SK-N-SH treated with all-trans-retinoic acid at 6 μM for 48 hours (cell line): Measurements from ENCODE around the gene UNCX.

Experiments
- BACH2 ChIP-seq: fragments of 250-450 bp; sonication (Bioruptor Pico); IDR thresholded peaks from 2 replicates; pipeline ENCODE4 v1.9.0; 2021; ENCODE audit warnings: mild to moderate bottlenecking, borderline replicate concordance
- RARB ChIP-seq: fragments of 250-450 bp; sonication (Bioruptor Pico); IDR thresholded peaks from 2 replicates; pipeline ENCODE4 v1.8.0; 2021; ENCODE audit warnings: mild to moderate bottlenecking, moderate library complexity
- ZC3H10 ChIP-seq: fragments of 250-450 bp; sonication (Bioruptor Pico); IDR thresholded peaks from 2 replicates; pipeline ENCODE4 v1.5.1; 2021; ENCODE audit warnings: mild to moderate bottlenecking, moderate library complexity
- ZFP3 ChIP-seq: fragments of 250-450 bp; sonication (Bioruptor Pico); IDR thresholded peaks from 2 replicates; pipeline ENCODE4 v1.5.0; 2020; ENCODE audit warnings: mild to moderate bottlenecking, moderate library complexity
- TF ChIP-seq, protein P1 (sequence below): fragments of 250-450 bp; sonication (Bioruptor Pico); IDR thresholded peaks from 2 replicates; pipeline ENCODE4 v1.8.0; 2020; ENCODE audit warnings: mild to moderate bottlenecking, moderate library complexity, borderline replicate concordance

GRCh38 chr7:1224086-1224716, 8.5 kb upstream of the UNCX start:
- TF ChIP-seq RARB (CRISPR knock-in tag) (no peak), ZFP3 (CRISPR knock-in tag) (no peak), BACH2 (no peak), ZC3H10 (CRISPR knock-in tag) (no peak)
- TF ChIP-seq, protein P1, sequence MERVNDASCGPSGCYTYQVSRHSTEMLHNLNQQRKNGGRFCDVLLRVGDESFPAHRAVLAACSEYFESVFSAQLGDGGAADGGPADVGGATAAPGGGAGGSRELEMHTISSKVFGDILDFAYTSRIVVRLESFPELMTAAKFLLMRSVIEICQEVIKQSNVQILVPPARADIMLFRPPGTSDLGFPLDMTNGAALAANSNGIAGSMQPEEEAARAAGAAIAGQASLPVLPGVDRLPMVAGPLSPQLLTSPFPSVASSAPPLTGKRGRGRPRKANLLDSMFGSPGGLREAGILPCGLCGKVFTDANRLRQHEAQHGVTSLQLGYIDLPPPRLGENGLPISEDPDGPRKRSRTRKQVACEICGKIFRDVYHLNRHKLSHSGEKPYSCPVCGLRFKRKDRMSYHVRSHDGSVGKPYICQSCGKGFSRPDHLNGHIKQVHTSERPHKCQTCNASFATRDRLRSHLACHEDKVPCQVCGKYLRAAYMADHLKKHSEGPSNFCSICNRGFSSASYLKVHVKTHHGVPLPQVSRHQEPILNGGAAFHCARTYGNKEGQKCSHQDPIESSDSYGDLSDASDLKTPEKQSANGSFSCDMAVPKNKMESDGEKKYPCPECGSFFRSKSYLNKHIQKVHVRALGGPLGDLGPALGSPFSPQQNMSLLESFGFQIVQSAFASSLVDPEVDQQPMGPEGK (CRISPR knock-in tag): no peak
